MM.1S (cell line): Measurements from ENCODE around the gene SYT4.

Experiments used
- EZH2 ChIP-seq: fragments of 300-600 bp; sonication (generic); optimal IDR thresholded peaks from 2 replicates; pipeline ENCODE3; 2017; ENCODE audit warnings: low read depth, mild to moderate bottlenecking, antibody characterized with exemption, low read length, mixed read lengths
- EZH2phosphoT487 ChIP-seq: fragments of 300-600 bp; sonication (generic); IDR thresholded peaks from 2 replicates; pipeline ENCODE4 v1.6.1; 2018; ENCODE audit warnings: antibody characterized with exemption, low read length
- TF ChIP-seq, protein P1 (sequence below): fragments of 300-600 bp; sonication (generic); IDR thresholded peaks from 2 replicates; pipeline ENCODE4 v1.5.1; 2016; ENCODE audit warnings: antibody characterized with exemption, low read length, mixed read lengths

DNA sequence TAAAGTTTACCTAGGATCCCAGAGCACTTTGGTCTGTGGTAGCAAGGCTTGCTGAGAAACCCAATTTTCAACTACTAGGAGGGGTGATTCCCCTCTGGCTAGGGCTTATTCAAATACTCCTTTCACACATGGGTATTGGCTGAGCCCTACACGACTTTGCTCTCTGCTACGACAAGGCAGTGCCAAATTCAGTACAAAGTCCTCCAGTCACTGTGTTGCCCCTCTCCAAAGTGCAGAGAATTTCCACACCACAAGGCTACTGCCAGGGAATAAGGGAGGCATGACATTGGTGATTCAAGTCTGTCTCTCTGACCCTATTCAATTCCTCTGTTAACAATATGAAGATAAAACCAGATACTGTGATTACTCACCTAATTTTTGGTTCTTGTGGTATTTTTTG lies 38.9 kb downstream of the SYT4 start:
- TF ChIP-seq, protein P1, sequence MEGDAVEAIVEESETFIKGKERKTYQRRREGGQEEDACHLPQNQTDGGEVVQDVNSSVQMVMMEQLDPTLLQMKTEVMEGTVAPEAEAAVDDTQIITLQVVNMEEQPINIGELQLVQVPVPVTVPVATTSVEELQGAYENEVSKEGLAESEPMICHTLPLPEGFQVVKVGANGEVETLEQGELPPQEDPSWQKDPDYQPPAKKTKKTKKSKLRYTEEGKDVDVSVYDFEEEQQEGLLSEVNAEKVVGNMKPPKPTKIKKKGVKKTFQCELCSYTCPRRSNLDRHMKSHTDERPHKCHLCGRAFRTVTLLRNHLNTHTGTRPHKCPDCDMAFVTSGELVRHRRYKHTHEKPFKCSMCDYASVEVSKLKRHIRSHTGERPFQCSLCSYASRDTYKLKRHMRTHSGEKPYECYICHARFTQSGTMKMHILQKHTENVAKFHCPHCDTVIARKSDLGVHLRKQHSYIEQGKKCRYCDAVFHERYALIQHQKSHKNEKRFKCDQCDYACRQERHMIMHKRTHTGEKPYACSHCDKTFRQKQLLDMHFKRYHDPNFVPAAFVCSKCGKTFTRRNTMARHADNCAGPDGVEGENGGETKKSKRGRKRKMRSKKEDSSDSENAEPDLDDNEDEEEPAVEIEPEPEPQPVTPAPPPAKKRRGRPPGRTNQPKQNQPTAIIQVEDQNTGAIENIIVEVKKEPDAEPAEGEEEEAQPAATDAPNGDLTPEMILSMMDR: no peak
- TF ChIP-seq EZH2 (no peak), EZH2phosphoT487 (no peak)
